Natural killer cell (primary cell): Measurements from ENCODE around the gene CNNM3. TPM values are rescaled to one million over a fixed set of nuclear protein-coding genes. Genes with fewer than 3 reads are reported as not detected.

Experiments used
- ATAC-seq, 3 donors: fragments of 150-1000 bp in 2 of 3; fragments of 200-7000 bp in 1 of 3; cut with Tn5 transposase; 1 replicate in 1 of 3; 2 replicates in 2 of 3; pipeline ENCODE4 v1.10.0; 2021; ENCODE audit warnings: mild to moderate bottlenecking in 2 of 3, moderate library complexity in 2 of 3
- DNase-seq, 2 donors: peaks; one replicate each; pipeline versions ENCODE4 v3.0.0 to v3.0.0-alpha.2; 2013 to 2021; ENCODE audit warnings: mixed read lengths in 1 of 2
- H3K27ac ChIP-seq: one replicate; pipeline ENCODE4 v1.5.1; 2013; ENCODE audit warnings: mild to moderate bottlenecking, low read length
- H3K27me3 ChIP-seq: one replicate; pipeline ENCODE4 v1.6.1; 2013; ENCODE audit warnings: low read length; ENCODE audit not compliant: control insufficient read depth, insufficient read depth
- H3K36me3 ChIP-seq: one replicate; pipeline ENCODE4 v1.6.1; 2013; ENCODE audit warnings: low read length; ENCODE audit not compliant: control insufficient read depth, insufficient read depth
- H3K4me1 ChIP-seq: one replicate; pipeline ENCODE4 v1.6.1; 2013; ENCODE audit warnings: low read length; ENCODE audit not compliant: control insufficient read depth, insufficient read depth
- H3K4me3 ChIP-seq: one replicate; pipeline ENCODE4 v1.5.1; 2013; ENCODE audit warnings: low read length
- H3K9me3 ChIP-seq: one replicate; pipeline ENCODE4 v1.6.1; 2013; ENCODE audit warnings: low read length; ENCODE audit not compliant: control insufficient read depth, insufficient read depth
- H3K27ac Mint-ChIP-seq, 2 donors: one replicate each; pipeline ENCODE4 v1.8.0; 2022; ENCODE audit warnings: mild to moderate bottlenecking in 2 of 2, mixed read lengths in 2 of 2, moderate library complexity in 1 of 2
- H3K27me3 Mint-ChIP-seq, 2 donors: one replicate each; pipeline ENCODE4 v1.8.0; 2022; ENCODE audit warnings: low read depth in 2 of 2, mixed read lengths in 2 of 2
- H3K36me3 Mint-ChIP-seq: one replicate; pipeline ENCODE4 v1.8.0; 2022; ENCODE audit warnings: mixed read lengths
- H3K4me1 Mint-ChIP-seq, 2 donors: one replicate each; pipeline ENCODE4 v1.8.0; 2022; ENCODE audit warnings: mixed read lengths in 2 of 2
- H3K4me3 Mint-ChIP-seq: one replicate; pipeline ENCODE4 v1.8.0; 2022; ENCODE audit warnings: mild to moderate bottlenecking, moderate library complexity, mixed read lengths
- H3K9me3 Mint-ChIP-seq, 2 donors: one replicate each; pipeline ENCODE4 v1.8.0; 2022; ENCODE audit warnings: mixed read lengths in 2 of 2
- WGBS: methylation state at CpG from one replicate; pipeline ENCODE4 v1.1.7; 2013; ENCODE audit warnings: missing lambda C conversion rate; ENCODE audit not compliant: insufficient coverage; 5-methylcytosine and 5-hydroxymethylcytosine counted together
- intact Hi-C: fragments of 100-400 bp; cut with micrococcal nuclease; formaldehyde crosslinking; loops from one replicate; pipeline ENCODE4 v1.14.2; 2022
- total RNA-seq, 4 donors: library from RNA; stranded (reverse); fragments of 120-200 nt in 1 of 4; gene quantifications; one replicate each; pipeline versions ENCODE4 v1.2.3 to v1.2.4, GENCODE V29; 2013 to 2022
- TF ChIP-seq, protein P1 (sequence below): fragments of 200-600 bp; IDR thresholded peaks from one replicate; pipeline ENCODE4 v1.8.0; 2022; ENCODE audit warnings: antibody characterized with exemption

The CNNM3 gene
- total RNA-seq, 3 donors from 2014 or later (not counting 1 experiment from before 2014, with no cell fraction given), result 33.8 to 55.2 (median 45.6) TPM

GRCh38 chr2:96841701-96842495 is 25.8 kb downstream of the CNNM3 start:
- ATAC-seq, result no peak
- 95% methylated on average over 16 of the region's 16 CpGs for WGBS
- no peak overlapping the region for H3K4me3 ChIP-seq
- peaks cover 6% of the 10 kb centered on the region for H3K36me3 ChIP-seq
- H3K9me3 ChIP-seq, result no peaks in the 10 kb centered on the region
- no peak overlapping the region for H3K27ac ChIP-seq
- Mint-ChIP-seq H3K36me3 (no peaks in the 10 kb centered on the region), H3K9me3 (no peaks in the 10 kb centered on the region), H3K4me3 (peak overlapping the region; percentile 31), H3K27me3 (no peaks in the 10 kb centered on the region), H3K27ac (peak overlapping the region in 1 of 2 donors; percentile 15), H3K4me1 (peaks cover 11 to 25% of the 10 kb centered on the region in 2 donors)
- H3K27me3 ChIP-seq, result no peaks in the 10 kb centered on the region
- intact Hi-C loops, result no loop called here
- DNase-seq, result no peak
- TF ChIP-seq, protein P1, sequence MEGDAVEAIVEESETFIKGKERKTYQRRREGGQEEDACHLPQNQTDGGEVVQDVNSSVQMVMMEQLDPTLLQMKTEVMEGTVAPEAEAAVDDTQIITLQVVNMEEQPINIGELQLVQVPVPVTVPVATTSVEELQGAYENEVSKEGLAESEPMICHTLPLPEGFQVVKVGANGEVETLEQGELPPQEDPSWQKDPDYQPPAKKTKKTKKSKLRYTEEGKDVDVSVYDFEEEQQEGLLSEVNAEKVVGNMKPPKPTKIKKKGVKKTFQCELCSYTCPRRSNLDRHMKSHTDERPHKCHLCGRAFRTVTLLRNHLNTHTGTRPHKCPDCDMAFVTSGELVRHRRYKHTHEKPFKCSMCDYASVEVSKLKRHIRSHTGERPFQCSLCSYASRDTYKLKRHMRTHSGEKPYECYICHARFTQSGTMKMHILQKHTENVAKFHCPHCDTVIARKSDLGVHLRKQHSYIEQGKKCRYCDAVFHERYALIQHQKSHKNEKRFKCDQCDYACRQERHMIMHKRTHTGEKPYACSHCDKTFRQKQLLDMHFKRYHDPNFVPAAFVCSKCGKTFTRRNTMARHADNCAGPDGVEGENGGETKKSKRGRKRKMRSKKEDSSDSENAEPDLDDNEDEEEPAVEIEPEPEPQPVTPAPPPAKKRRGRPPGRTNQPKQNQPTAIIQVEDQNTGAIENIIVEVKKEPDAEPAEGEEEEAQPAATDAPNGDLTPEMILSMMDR, result no peak
- peaks cover 27% of the 10 kb centered on the region for H3K4me1 ChIP-seq

- Histone ChIP-seq H3K4me3 (no peak overlapping the region), H3K36me3 (peaks cover 6% of the 10 kb centered on the region), H3K27ac (no peak overlapping the region), H3K9me3 (no peaks in the 10 kb centered on the region), H3K27me3 (no peaks in the 10 kb centered on the region), H3K4me1 (peaks cover 27% of the 10 kb centered on the region)
- TF ChIP-seq, protein P1, result no peak
- 95% methylated on average over 7 of the region's 7 CpGs for WGBS
- Mint-ChIP-seq H3K36me3 (no peaks in the 10 kb centered on the region), H3K27me3 (no peaks in the 10 kb centered on the region), H3K9me3 (no peaks in the 10 kb centered on the region), H3K27ac (peak overlapping the region in 1 of 2 donors; percentile 15), H3K4me1 (peaks cover 11 to 25% of the 10 kb centered on the region in 2 donors), H3K4me3 (no peak overlapping the region)
- ATAC-seq (no peak), DNase-seq (no peak)
- intact Hi-C loops, result no loop called here
Measured at GRCh38 chr2:96842600-96842999, 26.5 kb downstream of the CNNM3 start.

DNA sequence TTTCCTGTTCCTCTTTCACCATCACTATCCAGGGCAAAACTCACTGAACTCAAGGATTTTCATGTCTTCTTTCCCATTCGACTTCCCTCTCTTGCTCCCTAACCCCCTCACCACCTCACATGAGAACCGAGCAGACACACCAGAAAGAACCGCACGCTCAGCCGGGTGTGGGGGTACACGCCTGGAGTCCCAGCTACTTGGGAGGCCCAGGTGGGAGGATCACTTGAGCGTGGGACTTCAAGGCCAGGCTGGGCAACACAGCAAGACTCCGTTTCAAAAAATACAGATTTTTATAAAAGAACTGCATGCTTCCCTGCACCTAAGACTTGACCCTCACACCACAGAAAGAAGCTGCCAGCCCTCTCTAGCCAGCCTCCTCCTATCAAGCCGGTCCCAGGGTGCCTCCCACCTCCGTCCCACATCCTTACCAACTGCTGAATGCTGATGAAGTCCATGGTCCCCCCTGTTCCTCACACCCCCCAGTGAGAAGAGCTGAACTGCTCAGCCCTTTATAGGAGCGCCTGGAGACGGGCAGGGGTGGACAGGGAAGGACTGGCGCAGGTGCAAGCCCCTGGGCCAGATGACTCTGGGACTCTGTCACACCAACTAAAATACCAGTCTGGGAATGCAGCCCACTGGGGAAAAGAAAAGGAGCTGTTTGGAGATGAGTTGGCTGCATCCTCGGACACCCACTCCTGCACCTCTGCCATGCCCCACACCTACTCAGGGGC is 27.6 kb downstream of the CNNM3 start, which contains the start of gene ANKRD23:
TSS of gene ANKRD23 (minus strand) at position 484 of the 731 bp plus-strand sequence. CDS start at position 455, 29 bp downstream.
- H3K4me1 ChIP-seq, result peaks cover 17% of the 10 kb centered on the region
- WGBS, result 97% methylated on average over 14 of the region's 14 CpGs
- H3K27me3 Mint-ChIP-seq, result no peaks in the 10 kb centered on the region
- DNase-seq (no peak), ATAC-seq (no peak)
- H3K9me3 Mint-ChIP-seq, result no peaks in the 10 kb centered on the region
- no peak within 1 kb of the TSS for H3K4me3 Mint-ChIP-seq
- no peaks in the 10 kb centered on the region for H3K36me3 Mint-ChIP-seq
- H3K36me3 ChIP-seq, result peaks cover 12% of the 10 kb centered on the region
- peak within 1 kb of the TSS; percentile 14 to 45 for H3K27ac Mint-ChIP-seq
- no peak within 1 kb of the TSS for H3K27ac ChIP-seq
- intact Hi-C loops, result no loop called here
- H3K4me1 Mint-ChIP-seq, result peaks cover 11 to 25% of the 10 kb centered on the region in 2 donors
- H3K9me3 ChIP-seq, result no peaks in the 10 kb centered on the region
- no peak within 1 kb of the TSS for H3K4me3 ChIP-seq
- H3K27me3 ChIP-seq, result no peaks in the 10 kb centered on the region
- TF ChIP-seq, protein P1, result no peak
